ENCODE data around the gene PAF1. TPM values are rescaled to one million over a fixed set of nuclear protein-coding genes. Genes with fewer than 3 reads are reported as not detected.

PAF1 gene
- total and polyA plus RNA-seq, 2 donors (not counting 3 experiments of a cell fraction or from before 2014, with no cell fraction given), result 55.1 to 90.8 TPM

DNA sequence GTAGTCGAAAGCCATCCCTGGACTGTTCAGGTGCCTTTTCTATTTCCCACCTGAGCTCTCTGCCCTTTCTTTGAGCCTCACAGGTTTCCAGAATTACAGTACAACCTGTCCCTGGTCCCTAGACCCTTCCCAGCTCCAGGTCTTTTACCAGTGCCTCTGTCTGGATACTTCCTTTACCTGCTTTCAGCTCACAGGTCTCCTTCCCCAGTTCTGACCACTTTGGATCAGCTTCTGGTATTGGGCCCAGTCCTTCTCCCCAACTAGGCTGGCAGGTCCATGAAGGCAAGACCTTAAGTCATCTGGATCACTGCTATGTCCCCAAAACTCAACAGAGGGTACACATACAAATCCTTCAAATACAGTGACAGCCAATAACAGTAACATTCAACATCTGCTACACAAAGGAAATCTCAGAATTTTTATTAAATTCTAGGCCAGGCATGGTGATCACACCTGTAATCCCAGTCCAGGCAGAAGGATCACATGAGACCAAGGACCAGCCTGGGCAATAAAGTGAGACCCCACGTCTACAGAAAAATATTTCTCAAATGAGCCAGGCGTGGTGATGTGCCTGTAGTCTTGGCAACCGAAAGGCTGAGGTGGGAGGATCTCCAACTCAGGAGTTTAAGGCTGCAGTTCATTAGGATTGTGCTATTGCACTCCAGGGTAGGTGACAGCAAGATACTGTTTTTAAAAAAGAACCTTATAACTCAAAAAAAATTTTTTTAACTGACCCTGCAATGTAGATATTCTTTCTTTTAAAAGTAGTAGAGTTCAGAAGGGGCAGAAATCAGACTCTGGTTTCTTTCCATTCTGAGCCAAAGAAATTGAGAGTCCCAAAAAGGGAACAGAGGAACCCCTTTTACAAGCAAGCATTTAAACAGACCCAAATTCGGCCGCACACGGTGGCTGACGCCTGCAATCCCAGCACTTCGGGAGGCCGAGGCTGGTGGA lies 43.5 kb upstream of the PAF1 start:
- TF ChIP-seq JUN (IDR thresholded peaks at IDR 0.05; ENCODE audit: borderline replicate concordance, insufficient read depth, insufficient read length, low read depth), result no peak
- TF ChIP-seq, protein P1, sequence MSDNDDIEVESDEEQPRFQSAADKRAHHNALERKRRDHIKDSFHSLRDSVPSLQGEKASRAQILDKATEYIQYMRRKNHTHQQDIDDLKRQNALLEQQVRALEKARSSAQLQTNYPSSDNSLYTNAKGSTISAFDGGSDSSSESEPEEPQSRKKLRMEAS (IDR thresholded peaks at IDR 0.05; ENCODE audit: insufficient read depth, insufficient read length), result no peak
- TF ChIP-seq EZH2 (IDR thresholded peaks at IDR 0.05; ENCODE audit: borderline replicate concordance, low read depth, low read length, severe bottlenecking), result no peak
- TF ChIP-seq, protein P2, sequence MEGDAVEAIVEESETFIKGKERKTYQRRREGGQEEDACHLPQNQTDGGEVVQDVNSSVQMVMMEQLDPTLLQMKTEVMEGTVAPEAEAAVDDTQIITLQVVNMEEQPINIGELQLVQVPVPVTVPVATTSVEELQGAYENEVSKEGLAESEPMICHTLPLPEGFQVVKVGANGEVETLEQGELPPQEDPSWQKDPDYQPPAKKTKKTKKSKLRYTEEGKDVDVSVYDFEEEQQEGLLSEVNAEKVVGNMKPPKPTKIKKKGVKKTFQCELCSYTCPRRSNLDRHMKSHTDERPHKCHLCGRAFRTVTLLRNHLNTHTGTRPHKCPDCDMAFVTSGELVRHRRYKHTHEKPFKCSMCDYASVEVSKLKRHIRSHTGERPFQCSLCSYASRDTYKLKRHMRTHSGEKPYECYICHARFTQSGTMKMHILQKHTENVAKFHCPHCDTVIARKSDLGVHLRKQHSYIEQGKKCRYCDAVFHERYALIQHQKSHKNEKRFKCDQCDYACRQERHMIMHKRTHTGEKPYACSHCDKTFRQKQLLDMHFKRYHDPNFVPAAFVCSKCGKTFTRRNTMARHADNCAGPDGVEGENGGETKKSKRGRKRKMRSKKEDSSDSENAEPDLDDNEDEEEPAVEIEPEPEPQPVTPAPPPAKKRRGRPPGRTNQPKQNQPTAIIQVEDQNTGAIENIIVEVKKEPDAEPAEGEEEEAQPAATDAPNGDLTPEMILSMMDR (IDR thresholded peaks at IDR 0.05; ENCODE audit: extremely low read depth in 1 of 2, insufficient read depth in 1 of 2, low read depth in 1 of 2, low read length in 2 of 2), result no peak
- no peak for TF ChIP-seq POLR2A (IDR thresholded peaks at IDR 0.05; ENCODE audit: low read depth, low read length)
- no peak for TF ChIP-seq FOS (IDR thresholded peaks at IDR 0.05; ENCODE audit: borderline replicate concordance, insufficient read depth, low read length)
- TF ChIP-seq GATA2 (IDR thresholded peaks at IDR 0.05; ENCODE audit: insufficient read depth, insufficient read length, low read depth, low read length), result no peak
- TF ChIP-seq POLR2AphosphoS5 (IDR thresholded peaks at IDR 0.05; ENCODE audit: insufficient read depth, low read depth, low read length), result no peak
- FAIRE-seq (no peak), DNase-seq (ENCODE audit: low read depth, low spot score) (no peak)
- CTCF ChIA-PET, result interaction anchor here (1.5 to 1.8 kb wide), 3 partner anchors 20 to 36 kb away, joined by 6 to 13 read pairs (median 9); partner anchors contain the start of gene PLEKHG2
- Histone ChIP-seq H3K4me1 (ENCODE audit: control insufficient read depth, extremely low read depth, insufficient read depth, low read length) (peaks cover 29% of the 10 kb centered on the region), H3K9ac (replicated peaks; ENCODE audit: extremely low read depth, insufficient read depth, low read length) (peak overlapping the region; percentile 100), H3K9me3 (replicated peaks; ENCODE audit: control insufficient read depth, insufficient read depth, low read length) (no peaks in the 10 kb centered on the region), H4K20me1 (replicated peaks; ENCODE audit: control insufficient read depth, extremely low read depth, insufficient read depth, low read length) (no peaks in the 10 kb centered on the region), H3K4me2 (ENCODE audit: insufficient read depth, low read length) (peak overlapping the region; percentile 84), H3K9me1 (replicated peaks; ENCODE audit: control insufficient read depth, extremely low read depth, insufficient read depth, low read length) (no peaks in the 10 kb centered on the region), H3K27me3 (ENCODE audit: control insufficient read depth in 2 of 2, insufficient read depth in 2 of 2, low read length in 2 of 2) (no peaks in the 10 kb centered on the region), H3K79me2 (ENCODE audit: control insufficient read depth, insufficient read depth, low read length) (peaks cover 31% of the 10 kb centered on the region), H3K4me3 (replicated peaks in 1 of 3; ENCODE audit: insufficient read depth in 1 of 3, low read depth in 1 of 3, low read length in 3 of 3) (peak overlapping the region; percentile 96), H3K36me3 (ENCODE audit: control insufficient read depth in 2 of 2, extremely low read depth in 1 of 2, insufficient read depth in 2 of 2, low read length in 2 of 2) (peaks cover 11 to 16% of the 10 kb centered on the region in 2 experiments), H3K27ac (ENCODE audit: insufficient read depth, low read depth, low read length) (peak overlapping the region; percentile 96), H2AFZ (ENCODE audit: low read depth, low read length) (no peak overlapping the region)
- POLR2A ChIA-PET, result interaction anchor here (0.6 to 1.7 kb wide), 5 partner anchors 10 to 43 kb away, joined by 3 to 18 read pairs (median 9); partner anchors contain the start of gene PLEKHG2
- dilution Hi-C loops (cut with MboI; ENCODE audit: extremely low pct_ligation_motif_present, low sequenced_read_pairs) (no loop called here), intact Hi-C loops (cut with micrococcal nuclease) (loop anchor here (5.0 kb wide), 1 partner anchor 92 kb away; the partner anchor contains the start of gene SAMD4B)
- TSS peak; percentile 42 for BruUV-seq (replicated peaks)

All from endothelial cell of umbilical vein (primary cell).